Left cardiac atrium (tissue), 4 donors: Measurements from ENCODE around the gene VIP. TPM values are rescaled to one million over a fixed set of nuclear protein-coding genes. Genes with fewer than 3 reads are reported as not detected.

Source experiments
- ATAC-seq, 2 donors: fragments of 200-7000 bp; cut with Tn5 transposase; one replicate each; pipeline ENCODE4 v1.9.1; 2020; ENCODE audit warnings: mild to moderate bottlenecking in 2 of 2, moderate library complexity in 2 of 2
- DNase-seq: peaks from one replicate; pipeline ENCODE4 v3.0.0-alpha.2; 2020
- intact Hi-C, 2 donors: fragments of 100-400 bp; cut with DNase I; formaldehyde crosslinking; loops; one replicate each; pipeline versions ENCODE4 v1.14.1 to v1.15.1; 2022 to 2023
- total RNA-seq, 2 donors: library from RNA; stranded (reverse); fragmentation: NEBNext Ultra II Directional; extraction: Animal tissue kit (Norgen Biotek cat#: 25700); gene quantifications; one replicate each; pipeline ENCODE4 v1.2.1, GENCODE V29; 2021
- donor health status: DM: no; HTN: yes; CAD: no.
- donor health status: DM: no; HTN: yes; CAD: no; lungs with severe emphysema.
- donor health status: DM: yes; HTN: yes; CAD: no.
- donor health status: Dilated cardiomyopathy.

The VIP gene
- total RNA-seq, 2 donors from 2014 or later = 0.59 TPM; not detected in 1

- DNase-seq (no peak), ATAC-seq (no peak)
- intact Hi-C loops = no loop called here
Measured at GRCh38 chr6:152771061-152771687, 20.6 kb downstream of the VIP start.

GRCh38 chr6:152775428-152775827 lies 24.8 kb downstream of the VIP start:
- no peak for DNase-seq
- ATAC-seq = no peak
- intact Hi-C loops = no loop called here

GRCh38 chr6:152776833-152777232 lies 26.2 kb downstream of the VIP start:
- intact Hi-C loops = no loop called here
- no peak for ATAC-seq
- no peak for DNase-seq

GRCh38 chr6:152783217-152783878 lies 32.8 kb downstream of the VIP start:
- ATAC-seq (no peak), DNase-seq (no peak)
- intact Hi-C loops = no loop called here

- intact Hi-C loops = no loop called here
- no peak for ATAC-seq
Measured at GRCh38 chr6:152794696-152795095, 44.1 kb downstream of the VIP start.

GRCh38 chr6:152804150-152804549 lies 53.6 kb downstream of the VIP start:
- no peak for ATAC-seq
- intact Hi-C loops = no loop called here
- no peak for DNase-seq

More at GRCh38 chr6:152794696-152795095, 44.1 kb downstream of the VIP start:
- no peak for DNase-seq

Other genes starting within 250 kb of the VIP start
- gene SYNE1, start 113.4 kb upstream of the VIP start, total RNA-seq = 100 to 1,000 TPM in 1 of 2 donors, 10 to 100 TPM in 1; 93.4 to 112 TPM
- gene MYCT1, start 52.9 kb upstream of the VIP start, total RNA-seq = 10 to 100 TPM; 13.4 to 13.9 TPM
- gene FBXO5, start 232.2 kb downstream of the VIP start, total RNA-seq = 1 to 10 TPM; 2.7 to 3.1 TPM